Transverse colon (tissue), 4 donors: ENCODE data around the gene AKT1. TPM values are rescaled to one million over a fixed set of nuclear protein-coding genes. Genes with fewer than 3 reads are reported as not detected.
A peak's percentile ranks its signal among the peaks of the same experiment; 100 is the strongest.

Experiments
- DNase-seq: peaks from one replicate; pipeline ENCODE4 v3.0.0-alpha.2; 2019
- H3K27ac ChIP-seq, 4 donors: fragments of 200-600 bp; sonication (generic); 2 replicates each; pipeline ENCODE4 v1.5.1; 2016 to 2018; ENCODE audit warnings: inconsistent platforms in 4 of 4
- H3K27me3 ChIP-seq: fragments of 200-600 bp; sonication (generic); 2 replicates; pipeline ENCODE4 v1.5.1; 2017; ENCODE audit warnings: inconsistent platforms
- H3K36me3 ChIP-seq, 4 donors: fragments of 200-600 bp; sonication (generic); 2 replicates each; pipeline ENCODE4 v1.5.1; 2017 to 2019; ENCODE audit warnings: inconsistent platforms in 4 of 4
- H3K4me1 ChIP-seq, 4 donors: fragments of 200-600 bp; sonication (generic); 2 replicates each; pipeline ENCODE4 v1.5.1; 2017 to 2020; ENCODE audit warnings: inconsistent platforms in 4 of 4
- H3K4me3 ChIP-seq, 4 donors: fragments of 200-600 bp; sonication (generic); 1 replicate in 1 of 4; 2 replicates in 3 of 4; pipeline versions ENCODE4 v1.5.1 to v1.6.1; 2017 to 2019; ENCODE audit warnings: inconsistent platforms in 4 of 4
- H3K9me3 ChIP-seq, 2 donors: fragments of 200-600 bp; sonication (generic); 2 replicates each; pipeline ENCODE4 v1.5.1; 2017 to 2019; ENCODE audit warnings: inconsistent platforms in 2 of 2
- EP300 ChIP-seq: sonication (generic); formaldehyde crosslinking; IDR thresholded peaks from one replicate; pipeline ENCODE4 v1.6.1; 2017; ENCODE audit warnings: antibody characterized with exemption, low read depth
- POLR2A ChIP-seq: fragments of 450-650 bp; IDR thresholded peaks from one replicate; pipeline ENCODE4 v1.6.1; 2016; ENCODE audit warnings: antibody characterized with exemption, mild to moderate bottlenecking, moderate library complexity
- POLR2AphosphoS5 ChIP-seq, 3 donors: sonication (generic); formaldehyde crosslinking; IDR thresholded peaks; one replicate each; pipeline ENCODE4 v1.6.1; 2016; ENCODE audit warnings: antibody characterized with exemption in 3 of 3
- WGBS, 2 donors: methylation state at CpG; one replicate each; pipeline ENCODE4 v1.1.5; 2018; ENCODE audit warnings: low coverage in 1 of 2; 5-methylcytosine and 5-hydroxymethylcytosine counted together
- in situ Hi-C, 4 donors: fragments of 200-750 bp; cut with MboI; loops; one replicate each; pipeline versions ENCODE4 v1.15.0 to v1.15.1; 2017; ENCODE audit warnings: low sequenced_read_pairs in 3 of 4, low pct_ligation_motif_present in 1 of 4, low pct_unique_long_range_greater_than_20kb in 1 of 4
- intact Hi-C: fragments of 100-400 bp; cut with DNase I; formaldehyde crosslinking; loops from one replicate; pipeline ENCODE4 v1.15.1; 2023; ENCODE audit warnings: low total_unique reads
- total RNA-seq, 4 donors: library from RNA; depleted of rRNA; stranded (reverse); fragments of >200 nt; gene quantifications; one replicate each; pipeline ENCODE4 v1.1.0, GENCODE V29; 2016
- TF ChIP-seq, protein P1 (sequence below), 5 experiments: fragments of 200-600 bp in 3 of 5; fragments of 450-650 bp in 2 of 5; sonication (generic) in 3 of 5; IDR thresholded peaks; 1 replicate in 2 of 5; 2 replicates in 3 of 5; pipeline ENCODE4 v1.5.1; 2016 to 2017; ENCODE audit warnings: antibody characterized with exemption in 5 of 5, inconsistent platforms in 3 of 5, mild to moderate bottlenecking in 2 of 5, moderate library complexity in 1 of 5

Gene AKT1
- total RNA-seq, 4 donors from 2014 or later = 85.4 to 310 (median 136) TPM

DNA sequence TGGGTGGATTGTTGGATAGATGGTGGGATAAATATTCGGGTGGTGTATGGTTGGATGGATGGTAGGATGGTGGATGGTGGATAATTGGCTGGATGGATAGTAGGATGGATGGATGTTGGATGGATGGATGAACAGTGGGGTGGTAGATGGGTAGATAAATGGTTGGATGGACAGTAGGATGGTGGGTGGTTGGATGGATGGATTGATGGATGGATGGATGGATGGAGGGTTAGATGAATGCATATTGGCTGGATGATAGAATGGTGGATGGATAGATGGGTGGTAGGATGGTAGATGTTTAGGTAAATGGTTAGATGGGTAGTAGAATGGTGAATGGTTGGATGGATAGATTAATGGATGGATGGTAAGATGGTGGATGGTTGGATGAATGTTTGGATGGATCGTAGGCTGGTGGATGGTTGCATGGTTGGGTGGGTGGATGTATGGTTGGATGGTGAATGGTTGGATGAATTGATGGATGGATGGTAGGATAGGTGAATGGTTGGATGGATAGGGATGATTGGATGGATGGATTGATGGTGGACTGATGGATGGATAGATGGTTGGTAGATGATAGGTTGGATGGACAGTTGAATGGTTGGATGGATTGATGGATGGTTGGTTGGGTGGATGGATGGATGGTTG lies 28.9 kb upstream of the AKT1 start:
- intact Hi-C loops (loop anchor here (5.0 kb wide), 1 partner anchor 37 kb away; no protein-coding TSS in a partner anchor), in situ Hi-C loops (loop anchor here (5.0 to 10.0 kb wide), 2 partner anchors 57 to 60 kb away; no protein-coding TSS in a partner anchor)
- no peak overlapping the region for H3K4me3 ChIP-seq
- no peaks in the 10 kb centered on the region for H3K9me3 ChIP-seq
- no peaks in the 10 kb centered on the region for H3K36me3 ChIP-seq
- DNase-seq = no peak
- no peak for TF ChIP-seq POLR2AphosphoS5 (IDR thresholded peaks at IDR 0.05)
- no peak overlapping the region for H3K27ac ChIP-seq
- no peaks in the 10 kb centered on the region for H3K27me3 ChIP-seq
- 90 to 92% methylated on average over 2 of the region's 2 CpGs for WGBS, 2 donors
- peaks cover 12 to 33% (median 27%) of the 10 kb centered on the region in 4 donors for H3K4me1 ChIP-seq

DNA sequence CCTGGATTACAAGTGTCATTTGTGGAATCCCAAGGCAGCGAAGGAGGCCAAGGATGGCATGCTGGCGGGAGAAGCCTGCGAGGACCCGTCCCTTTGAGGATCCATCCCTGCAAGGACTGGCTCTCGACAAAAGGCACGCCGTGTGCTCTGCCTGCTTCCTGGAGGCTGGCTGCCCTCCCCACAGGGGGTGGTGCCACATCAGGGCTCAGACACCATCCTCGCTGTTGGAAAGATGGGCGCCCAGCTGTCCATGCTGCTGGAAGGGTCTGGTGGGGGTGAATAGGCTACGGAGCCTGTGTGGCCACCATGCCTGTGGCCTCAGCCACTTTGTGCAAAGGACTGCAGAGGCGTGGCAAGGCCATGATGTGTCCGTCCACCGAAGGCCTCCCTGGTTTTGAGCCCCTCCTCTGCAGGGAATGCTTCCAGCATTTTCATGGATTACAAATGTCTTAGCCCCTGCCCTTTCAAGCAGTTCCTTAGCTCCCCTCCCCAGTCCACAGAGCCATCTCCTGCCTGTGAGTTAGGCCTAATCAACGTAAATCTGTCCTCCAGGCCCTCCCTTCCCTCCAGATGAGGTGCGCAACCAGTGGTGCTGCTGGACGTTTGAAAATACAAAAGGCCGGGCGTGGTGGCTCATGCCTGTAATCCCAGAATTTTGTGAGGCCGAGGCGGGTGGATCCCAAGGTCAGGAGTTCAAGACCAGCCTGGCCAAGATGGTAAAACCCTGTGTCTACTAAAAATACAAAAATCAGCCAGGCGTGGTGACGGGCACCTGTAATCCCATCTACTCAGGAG lies 27.5 kb upstream of the AKT1 start:
- Histone ChIP-seq H3K27ac (no peak overlapping the region), H3K9me3 (no peaks in the 10 kb centered on the region), H3K27me3 (no peaks in the 10 kb centered on the region), H3K36me3 (no peaks in the 10 kb centered on the region), H3K4me3 (no peak overlapping the region), H3K4me1 (peaks cover 12 to 32% (median 27%) of the 10 kb centered on the region in 4 donors)
- in situ Hi-C loops (loop anchor here (5.0 to 10.0 kb wide), 2 partner anchors 56 to 58 kb away; no protein-coding TSS in a partner anchor), intact Hi-C loops (loop anchor here (5.0 kb wide), 1 partner anchor 36 kb away; no protein-coding TSS in a partner anchor)
- DNase-seq = no peak
- WGBS, 2 donors = 50 to 86% methylated on average over 2 to 15 of the region's 22 CpGs
- TF ChIP-seq EP300 = no peak
- TF ChIP-seq POLR2A = no peak
- no peak for TF ChIP-seq POLR2AphosphoS5 (IDR thresholded peaks at IDR 0.05)
- TF ChIP-seq, protein P1, sequence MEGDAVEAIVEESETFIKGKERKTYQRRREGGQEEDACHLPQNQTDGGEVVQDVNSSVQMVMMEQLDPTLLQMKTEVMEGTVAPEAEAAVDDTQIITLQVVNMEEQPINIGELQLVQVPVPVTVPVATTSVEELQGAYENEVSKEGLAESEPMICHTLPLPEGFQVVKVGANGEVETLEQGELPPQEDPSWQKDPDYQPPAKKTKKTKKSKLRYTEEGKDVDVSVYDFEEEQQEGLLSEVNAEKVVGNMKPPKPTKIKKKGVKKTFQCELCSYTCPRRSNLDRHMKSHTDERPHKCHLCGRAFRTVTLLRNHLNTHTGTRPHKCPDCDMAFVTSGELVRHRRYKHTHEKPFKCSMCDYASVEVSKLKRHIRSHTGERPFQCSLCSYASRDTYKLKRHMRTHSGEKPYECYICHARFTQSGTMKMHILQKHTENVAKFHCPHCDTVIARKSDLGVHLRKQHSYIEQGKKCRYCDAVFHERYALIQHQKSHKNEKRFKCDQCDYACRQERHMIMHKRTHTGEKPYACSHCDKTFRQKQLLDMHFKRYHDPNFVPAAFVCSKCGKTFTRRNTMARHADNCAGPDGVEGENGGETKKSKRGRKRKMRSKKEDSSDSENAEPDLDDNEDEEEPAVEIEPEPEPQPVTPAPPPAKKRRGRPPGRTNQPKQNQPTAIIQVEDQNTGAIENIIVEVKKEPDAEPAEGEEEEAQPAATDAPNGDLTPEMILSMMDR (IDR thresholded peaks at IDR 0.05) = no peak

GRCh38 chr14:104821971-104822608 lies 26.5 kb upstream of the AKT1 start:
- H3K27me3 ChIP-seq = no peaks in the 10 kb centered on the region
- in situ Hi-C loops = loop anchor here (5.0 to 10.0 kb wide), 2 partner anchors 55 to 57 kb away; no protein-coding TSS in a partner anchor
- H3K4me1 ChIP-seq = peaks cover 8 to 27% (median 18%) of the 10 kb centered on the region in 4 donors
- H3K4me3 ChIP-seq = no peak overlapping the region
- intact Hi-C loops = loop anchor here (5.0 kb wide), 1 partner anchor 35 kb away; no protein-coding TSS in a partner anchor
- 85% methylated on average over 27 of the region's 27 CpGs; no CpG with 5 or more reads in 1 of the 2 donors for WGBS, 2 donors
- TF ChIP-seq, protein P1 (IDR thresholded peaks at IDR 0.05) = no peak
- TF ChIP-seq EP300 = no peak
- no peak for TF ChIP-seq POLR2AphosphoS5 (IDR thresholded peaks at IDR 0.05)
- TF ChIP-seq POLR2A = no peak
- no peak overlapping the region for H3K27ac ChIP-seq
- H3K36me3 ChIP-seq = no peaks in the 10 kb centered on the region
- H3K9me3 ChIP-seq = no peaks in the 10 kb centered on the region
- DNase-seq = no peak

DNA sequence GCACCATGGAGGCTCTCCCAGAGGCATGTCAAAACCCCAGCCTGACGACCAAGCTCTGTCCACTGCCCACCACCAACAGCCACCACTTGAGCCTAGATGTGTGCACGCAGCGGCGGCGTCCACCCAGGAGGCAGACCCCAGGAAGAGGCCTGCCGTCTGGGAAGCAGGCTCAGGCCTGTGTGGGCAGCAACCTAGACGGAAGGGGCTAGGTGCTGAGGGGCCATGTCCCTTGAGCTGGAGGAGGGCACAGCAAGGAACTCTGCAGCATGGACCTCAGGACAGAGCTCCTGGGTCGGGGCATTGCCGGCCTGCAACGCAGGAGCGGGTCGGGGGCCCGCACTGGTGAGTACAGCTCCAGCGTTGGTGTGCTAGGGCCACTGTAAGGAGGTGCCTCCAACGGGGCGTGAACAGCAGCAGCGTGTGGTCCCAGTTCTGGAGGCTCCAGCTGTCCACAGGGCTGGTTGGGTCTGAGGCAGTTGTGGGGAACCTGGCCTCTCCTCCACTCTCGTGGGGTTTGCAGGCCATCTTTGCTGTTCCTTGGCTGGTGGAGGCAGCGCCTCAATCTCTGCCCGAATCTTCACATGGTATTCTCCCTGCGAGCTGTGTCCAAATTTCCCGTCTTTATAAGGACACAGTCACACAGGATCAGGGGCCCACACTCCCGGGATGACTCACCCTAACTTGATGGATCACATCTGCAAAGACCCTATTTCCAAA lies 25.8 kb upstream of the AKT1 start:
- DNase-seq = no peak
- Histone ChIP-seq H3K27me3 (no peaks in the 10 kb centered on the region), H3K27ac (no peak overlapping the region), H3K9me3 (no peaks in the 10 kb centered on the region), H3K4me3 (no peak overlapping the region), H3K36me3 (no peaks in the 10 kb centered on the region), H3K4me1 (peaks cover 13 to 30% (median 19%) of the 10 kb centered on the region in 4 donors)
- intact Hi-C loops (loop anchor here (5.0 kb wide), 1 partner anchor 34 kb away; no protein-coding TSS in a partner anchor), in situ Hi-C loops (loop anchor here (5.0 to 10.0 kb wide), 2 partner anchors 54 to 57 kb away; no protein-coding TSS in a partner anchor)
- 83% methylated on average over 16 of the region's 23 CpGs; no CpG with 5 or more reads in 1 of the 2 donors for WGBS, 2 donors
- TF ChIP-seq EP300 (no peak), POLR2AphosphoS5 (IDR thresholded peaks at IDR 0.05) (peak in 1 of 3 donors; percentile 11)
